Measurements from ENCODE around the gene SEMA3C.

The SEMA3C gene

DNA sequence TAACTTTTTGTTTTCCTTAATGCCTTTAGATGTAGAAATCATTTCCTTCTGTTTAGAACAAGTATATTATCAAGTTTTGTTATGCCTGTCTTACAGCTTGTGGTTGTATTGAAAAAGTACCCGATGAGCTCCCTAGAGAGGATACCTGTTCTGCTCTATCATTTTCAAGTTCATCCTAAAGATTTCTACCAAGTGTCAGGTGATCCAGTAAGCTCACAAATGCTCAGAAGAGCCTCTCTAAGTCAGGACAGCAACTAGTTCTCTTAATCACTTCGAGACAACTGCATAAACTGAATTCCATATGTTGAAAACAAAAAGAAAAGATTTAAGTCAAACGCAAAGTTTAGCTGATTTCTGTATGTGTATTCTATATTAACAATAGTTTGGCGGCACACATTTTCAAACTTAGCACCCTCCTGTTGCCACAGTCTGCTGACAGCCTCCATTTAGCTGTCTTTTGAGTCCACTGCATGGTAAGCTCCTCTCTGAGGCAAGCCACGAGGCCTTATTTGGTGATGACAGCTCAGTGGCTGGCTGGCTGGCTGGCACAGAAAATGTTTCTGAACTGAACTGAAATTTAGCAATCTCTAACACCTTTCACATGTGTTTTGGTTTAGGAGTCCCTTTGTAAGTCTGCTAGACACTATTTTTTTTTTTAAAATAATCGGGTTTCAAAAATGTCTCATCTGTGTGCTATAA is 59.4 kb downstream of the SEMA3C start:
- no peak for DNase-seq (ENCODE audit: low read depth)
- H3K4me3 ChIP-seq (ENCODE audit: low read depth, low read length) = no peak overlapping the region
- TF ChIP-seq, protein P1, sequence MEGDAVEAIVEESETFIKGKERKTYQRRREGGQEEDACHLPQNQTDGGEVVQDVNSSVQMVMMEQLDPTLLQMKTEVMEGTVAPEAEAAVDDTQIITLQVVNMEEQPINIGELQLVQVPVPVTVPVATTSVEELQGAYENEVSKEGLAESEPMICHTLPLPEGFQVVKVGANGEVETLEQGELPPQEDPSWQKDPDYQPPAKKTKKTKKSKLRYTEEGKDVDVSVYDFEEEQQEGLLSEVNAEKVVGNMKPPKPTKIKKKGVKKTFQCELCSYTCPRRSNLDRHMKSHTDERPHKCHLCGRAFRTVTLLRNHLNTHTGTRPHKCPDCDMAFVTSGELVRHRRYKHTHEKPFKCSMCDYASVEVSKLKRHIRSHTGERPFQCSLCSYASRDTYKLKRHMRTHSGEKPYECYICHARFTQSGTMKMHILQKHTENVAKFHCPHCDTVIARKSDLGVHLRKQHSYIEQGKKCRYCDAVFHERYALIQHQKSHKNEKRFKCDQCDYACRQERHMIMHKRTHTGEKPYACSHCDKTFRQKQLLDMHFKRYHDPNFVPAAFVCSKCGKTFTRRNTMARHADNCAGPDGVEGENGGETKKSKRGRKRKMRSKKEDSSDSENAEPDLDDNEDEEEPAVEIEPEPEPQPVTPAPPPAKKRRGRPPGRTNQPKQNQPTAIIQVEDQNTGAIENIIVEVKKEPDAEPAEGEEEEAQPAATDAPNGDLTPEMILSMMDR (IDR thresholded peaks at IDR 0.05; ENCODE audit: low read depth, low read length, missing control alignments) = no peak
- in situ Hi-C loops (cut with HindIII; ENCODE audit: low sequenced_read_pairs) = no loop called here

DNA sequence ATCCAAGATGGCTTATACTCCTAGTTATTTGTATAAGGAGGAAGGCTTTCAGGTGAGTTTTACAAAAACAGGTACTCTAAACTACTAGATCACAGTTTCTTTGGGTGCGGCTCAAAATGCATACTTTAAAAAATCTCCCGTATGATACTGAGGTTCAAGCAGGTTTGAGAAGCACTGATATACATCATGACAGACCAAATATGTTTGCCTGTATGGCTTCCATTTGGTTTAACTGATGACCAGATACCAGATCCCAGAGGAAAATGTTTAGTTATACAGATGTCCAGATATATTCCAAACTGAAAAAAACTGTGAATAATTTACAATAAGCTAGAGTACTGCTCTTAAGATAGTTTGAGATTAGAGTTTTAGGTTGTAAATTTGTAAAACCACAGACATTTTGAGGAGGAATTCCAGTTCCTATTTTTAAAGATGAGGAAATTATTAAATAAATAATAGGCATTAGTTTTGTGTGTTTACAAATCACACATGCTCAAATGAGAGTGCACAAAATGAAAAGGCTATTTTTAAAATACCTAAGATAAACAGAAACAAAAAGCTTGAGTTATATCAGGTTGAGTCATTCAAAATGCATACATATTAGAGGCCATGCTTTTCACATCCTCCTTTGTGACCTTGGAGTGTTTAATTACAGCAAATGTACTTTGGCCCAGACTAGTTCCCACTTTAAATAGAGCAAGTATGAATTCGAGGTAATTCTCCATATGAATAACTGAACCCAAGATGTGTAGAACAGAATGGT is 60.5 kb downstream of the SEMA3C start:
- DNase-seq (ENCODE audit: low read depth) = no peak
- H3K4me3 ChIP-seq (ENCODE audit: low read depth, low read length) = no peak overlapping the region
- TF ChIP-seq, protein P1 (IDR thresholded peaks at IDR 0.05; ENCODE audit: low read depth, low read length, missing control alignments) = no peak
- in situ Hi-C loops (cut with HindIII; ENCODE audit: low sequenced_read_pairs) = no loop called here

DNA sequence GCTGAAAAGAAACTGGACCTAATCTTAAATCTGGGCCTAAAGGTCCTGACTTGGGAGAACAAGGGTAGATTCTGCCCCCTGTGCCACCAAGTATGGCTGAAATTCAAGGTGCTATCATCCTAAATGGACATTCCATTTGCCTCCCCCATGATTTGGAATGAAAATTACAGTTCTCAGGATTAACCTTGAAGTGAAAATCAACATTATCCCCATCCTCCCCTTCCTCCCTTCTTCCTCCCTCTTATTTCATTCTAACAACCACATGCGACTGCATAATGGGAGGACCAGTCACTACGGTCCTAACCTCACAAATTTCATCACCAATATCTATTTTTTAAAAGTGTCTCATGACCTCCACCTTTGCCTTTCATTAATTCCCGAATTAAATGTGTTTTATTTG is 62.1 kb downstream of the SEMA3C start:
- DNase-seq (ENCODE audit: low read depth) = no peak
- H3K4me3 ChIP-seq (ENCODE audit: low read depth, low read length) = no peak overlapping the region
- TF ChIP-seq, protein P1 (IDR thresholded peaks at IDR 0.05; ENCODE audit: low read depth, low read length, missing control alignments) = no peak
- in situ Hi-C loops (cut with HindIII; ENCODE audit: low sequenced_read_pairs) = no loop called here

DNA sequence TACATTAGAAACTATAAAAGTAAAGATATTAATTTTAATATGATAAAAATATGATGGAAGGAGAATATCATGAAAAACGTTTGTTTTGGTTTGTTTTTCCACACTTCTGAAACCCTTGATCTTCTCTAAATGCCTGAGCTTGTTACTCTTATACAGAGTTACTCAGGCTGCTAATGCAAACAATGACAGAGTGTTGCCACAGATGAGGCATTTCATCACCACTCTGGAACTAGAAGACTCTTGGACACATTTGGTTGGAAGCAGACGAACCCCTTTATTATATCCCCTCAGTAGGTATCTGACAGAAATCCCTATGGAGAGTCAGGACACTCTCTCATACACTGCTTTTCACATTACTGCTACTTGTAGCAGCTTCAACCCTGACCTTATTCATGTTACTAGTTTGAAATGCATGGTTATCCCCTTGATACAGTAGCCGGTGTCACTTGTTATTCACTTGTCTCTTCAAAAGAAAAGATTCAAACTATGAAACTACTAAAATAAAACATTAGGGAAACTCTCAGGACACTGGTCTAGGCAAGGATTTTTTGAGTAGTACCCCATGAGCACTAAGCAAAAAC is 66.9 kb downstream of the SEMA3C start:
- TF ChIP-seq, protein P1 (IDR thresholded peaks at IDR 0.05; ENCODE audit: low read depth, low read length, missing control alignments) = no peak
- no peak overlapping the region for H3K4me3 ChIP-seq (ENCODE audit: low read depth, low read length)
- no peak for DNase-seq (ENCODE audit: low read depth)
- in situ Hi-C loops (cut with HindIII; ENCODE audit: low sequenced_read_pairs) = no loop called here

DNA sequence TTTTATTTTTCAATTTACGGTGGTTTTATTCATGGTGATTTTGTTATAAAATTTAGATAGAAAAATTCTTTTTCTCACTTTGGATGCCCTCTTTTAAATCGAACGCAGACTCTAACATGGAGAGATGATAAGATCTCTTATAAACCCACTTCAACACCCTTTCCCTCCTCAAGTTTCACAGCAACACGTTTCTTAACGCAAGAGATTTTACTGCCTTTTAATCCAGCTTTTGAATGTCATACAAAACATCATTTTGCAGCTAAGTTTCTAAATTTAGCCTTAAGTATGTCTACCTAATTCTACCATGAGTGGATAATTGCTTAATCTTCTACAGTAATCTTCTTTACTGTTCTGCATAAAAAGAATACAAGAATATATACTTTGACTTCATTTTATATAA is 70.0 kb downstream of the SEMA3C start:
- TF ChIP-seq, protein P1 (IDR thresholded peaks at IDR 0.05; ENCODE audit: low read depth, low read length, missing control alignments) = no peak
- no peak for DNase-seq (ENCODE audit: low read depth)
- H3K4me3 ChIP-seq (ENCODE audit: low read depth, low read length) = no peak overlapping the region
- in situ Hi-C loops (cut with HindIII; ENCODE audit: low sequenced_read_pairs) = no loop called here

DNA sequence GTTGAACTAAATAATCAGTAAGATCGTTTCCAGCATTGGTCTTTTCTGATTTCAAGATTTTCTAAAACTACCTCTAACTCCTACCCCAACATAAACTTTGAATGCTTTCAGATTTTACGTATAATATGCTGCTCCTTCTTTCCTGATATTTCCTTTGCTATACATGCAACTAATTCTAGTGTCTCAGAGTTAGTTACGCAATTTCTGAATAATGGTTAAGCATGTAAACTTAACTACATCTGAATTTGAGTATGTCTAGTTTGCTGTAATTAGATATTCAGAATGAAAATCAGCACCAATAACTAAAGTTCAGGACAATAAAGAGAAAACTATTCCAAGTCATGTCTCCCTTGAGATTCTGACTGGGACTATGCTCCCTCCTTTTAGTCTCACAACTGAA is 71.0 kb downstream of the SEMA3C start:
- TF ChIP-seq, protein P1 (IDR thresholded peaks at IDR 0.05; ENCODE audit: low read depth, low read length, missing control alignments) = no peak
- DNase-seq (ENCODE audit: low read depth) = no peak
- H3K4me3 ChIP-seq (ENCODE audit: low read depth, low read length) = no peak overlapping the region
- in situ Hi-C loops (cut with HindIII; ENCODE audit: low sequenced_read_pairs) = no loop called here

Data from astrocyte of the cerebellum (primary cell).